ENCODE data around the gene MADCAM1. TPM values are rescaled to one million over a fixed set of nuclear protein-coding genes. Genes with fewer than 3 reads are reported as not detected.

The MADCAM1 gene
- total RNA-seq, 1 experiment from 2014 or later = 0.97 TPM

GRCh38 chr19:455851-456546 is 40.3 kb upstream of the MADCAM1 start:
- Histone ChIP-seq H3K9me2 (replicated peaks; ENCODE audit: insufficient read depth, low read length) (no peaks in the 10 kb centered on the region), H2AFZ (ENCODE audit: low read length) (no peak overlapping the region), H4K20me1 (ENCODE audit: insufficient read depth, low read depth, low read length) (no peaks in the 10 kb centered on the region), H3K4me1 (ENCODE audit: low read length) (no peaks in the 10 kb centered on the region), H3K27me3 (ENCODE audit: low read length) (no peaks in the 10 kb centered on the region), H3K4me3 (ENCODE audit: low read length) (no peak overlapping the region), H3K4me2 (ENCODE audit: low read depth, low read length, poor library complexity, severe bottlenecking) (no peak overlapping the region), H3K27ac (ENCODE audit: low read length) (no peak overlapping the region), H3K36me3 (ENCODE audit: insufficient read depth, low read length) (no peaks in the 10 kb centered on the region), H3K9ac (ENCODE audit: low read length) (no peak overlapping the region), H3K79me2 (ENCODE audit: low read length) (no peaks in the 10 kb centered on the region), H3K9me3 (ENCODE audit: low read length) (peaks cover 4% of the 10 kb centered on the region; the same call in 1 of the 2 replicates)
- DNase-seq = no peak

DNA sequence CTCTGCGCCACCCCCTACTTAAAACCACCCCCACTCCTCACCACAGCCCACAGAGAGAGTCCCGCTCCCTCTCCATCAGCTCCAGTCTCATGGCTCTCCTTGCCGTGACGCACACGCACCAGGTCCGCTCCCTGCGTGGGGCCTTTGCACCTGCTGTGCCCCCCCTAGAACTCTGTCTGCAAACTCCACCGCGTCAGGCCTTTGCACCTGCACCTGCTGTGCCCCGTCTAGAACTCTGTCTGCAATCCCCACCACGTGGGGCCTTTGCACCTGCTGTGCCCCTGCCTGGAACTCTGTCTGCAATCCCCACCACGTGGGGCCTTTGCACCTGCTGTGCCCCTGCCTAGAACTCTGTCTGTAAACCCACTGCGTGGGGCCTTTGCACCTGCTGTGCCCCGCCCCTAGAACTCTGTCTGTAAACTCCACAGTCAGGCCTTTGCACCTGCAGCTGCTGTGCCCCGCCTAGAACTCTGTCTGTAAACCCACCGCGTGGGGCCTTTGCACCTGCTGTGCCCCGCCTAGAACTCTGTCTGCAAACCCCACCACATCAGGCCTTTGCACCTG is 39.7 kb upstream of the MADCAM1 start:
- no peak overlapping the region for H3K27ac ChIP-seq (ENCODE audit: low read length)
- H3K4me1 ChIP-seq (ENCODE audit: low read length) = no peaks in the 10 kb centered on the region
- H3K79me2 ChIP-seq (ENCODE audit: low read length) = no peaks in the 10 kb centered on the region
- no peak overlapping the region for H3K4me3 ChIP-seq (ENCODE audit: low read length)
- no peaks in the 10 kb centered on the region for H4K20me1 ChIP-seq (ENCODE audit: insufficient read depth, low read depth, low read length)
- no peaks in the 10 kb centered on the region; the same call in 1 of the 2 replicates for H3K9me3 ChIP-seq (ENCODE audit: low read length)
- no peak overlapping the region for H3K4me2 ChIP-seq (ENCODE audit: low read depth, low read length, poor library complexity, severe bottlenecking)
- no peak overlapping the region for H3K9ac ChIP-seq (ENCODE audit: low read length)
- no peak overlapping the region for H2AFZ ChIP-seq (ENCODE audit: low read length)
- no peaks in the 10 kb centered on the region for H3K36me3 ChIP-seq (ENCODE audit: insufficient read depth, low read length)
- H3K27me3 ChIP-seq (ENCODE audit: low read length) = no peaks in the 10 kb centered on the region
- no peak for DNase-seq
- no peaks in the 10 kb centered on the region for H3K9me2 ChIP-seq (replicated peaks; ENCODE audit: insufficient read depth, low read length)

GRCh38 chr19:457636-458035 is 38.6 kb upstream of the MADCAM1 start:
- Histone ChIP-seq H3K4me3 (ENCODE audit: low read length) (no peak overlapping the region), H3K4me1 (ENCODE audit: low read length) (no peaks in the 10 kb centered on the region), H3K9me2 (replicated peaks; ENCODE audit: insufficient read depth, low read length) (no peaks in the 10 kb centered on the region), H3K36me3 (ENCODE audit: insufficient read depth, low read length) (no peaks in the 10 kb centered on the region), H3K9ac (ENCODE audit: low read length) (no peak overlapping the region), H3K79me2 (ENCODE audit: low read length) (no peaks in the 10 kb centered on the region), H2AFZ (ENCODE audit: low read length) (no peak overlapping the region), H4K20me1 (ENCODE audit: insufficient read depth, low read depth, low read length) (no peaks in the 10 kb centered on the region), H3K4me2 (ENCODE audit: low read depth, low read length, poor library complexity, severe bottlenecking) (no peak overlapping the region), H3K9me3 (ENCODE audit: low read length) (no peaks in the 10 kb centered on the region; the same call in 1 of the 2 replicates), H3K27me3 (ENCODE audit: low read length) (no peaks in the 10 kb centered on the region), H3K27ac (ENCODE audit: low read length) (no peak overlapping the region)
- DNase-seq = no peak

DNA sequence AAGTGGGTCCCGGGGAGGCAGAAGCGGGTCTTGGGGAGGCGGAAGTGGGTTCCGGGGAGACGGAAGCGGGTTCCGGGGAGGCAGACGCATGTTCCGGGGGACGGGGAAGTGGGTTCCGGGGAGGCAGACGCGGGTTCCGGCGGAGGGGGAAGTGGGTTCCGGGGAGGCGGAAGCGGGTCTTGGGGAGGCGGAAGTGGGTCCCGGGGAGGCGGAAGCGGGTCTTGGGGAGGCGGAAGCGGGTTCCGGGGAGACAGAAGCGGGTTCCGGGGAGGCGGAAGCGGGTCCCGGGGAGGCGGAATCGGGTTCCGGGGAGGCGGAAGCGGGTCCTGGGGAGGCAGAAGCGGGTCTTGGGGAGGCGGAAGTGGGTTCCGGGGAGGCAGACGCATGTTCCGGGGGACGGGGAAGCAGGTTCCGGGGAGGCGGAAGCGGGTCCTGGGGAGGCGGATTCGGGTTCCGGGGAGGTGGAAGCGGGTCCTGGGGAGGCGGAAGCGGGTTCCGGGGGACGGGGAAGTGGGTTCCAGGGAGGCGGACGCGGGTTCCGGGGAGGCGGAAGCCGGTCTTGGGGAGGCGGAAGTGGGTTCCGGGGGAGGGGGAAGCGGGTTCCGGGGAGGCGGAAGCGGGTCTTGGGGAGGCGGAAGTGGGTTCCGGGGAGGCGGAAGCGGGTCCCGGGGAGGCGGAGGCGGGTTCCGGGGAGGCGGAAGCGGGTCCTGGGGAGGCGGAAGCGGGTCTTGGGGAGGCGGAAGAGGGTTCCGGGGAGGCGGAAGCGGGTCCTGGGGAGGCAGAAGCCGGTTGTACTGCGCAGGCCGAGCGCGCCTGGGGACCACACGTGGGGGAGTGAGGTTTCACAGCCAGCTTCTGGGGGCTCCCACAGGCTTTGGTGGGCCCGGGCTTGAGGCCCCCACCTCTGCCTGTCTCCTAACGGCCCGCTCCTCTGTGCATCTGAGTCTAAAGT is 37.9 kb upstream of the MADCAM1 start:
- Histone ChIP-seq H3K9me2 (replicated peaks; ENCODE audit: insufficient read depth, low read length) (no peaks in the 10 kb centered on the region), H2AFZ (ENCODE audit: low read length) (no peak overlapping the region), H3K27ac (ENCODE audit: low read length) (no peak overlapping the region), H3K4me3 (ENCODE audit: low read length) (no peak overlapping the region), H3K4me1 (ENCODE audit: low read length) (no peaks in the 10 kb centered on the region), H3K79me2 (ENCODE audit: low read length) (no peaks in the 10 kb centered on the region), H3K9me3 (ENCODE audit: low read length) (no peaks in the 10 kb centered on the region; the same call in 1 of the 2 replicates), H3K9ac (ENCODE audit: low read length) (no peak overlapping the region), H3K36me3 (ENCODE audit: insufficient read depth, low read length) (no peaks in the 10 kb centered on the region), H4K20me1 (ENCODE audit: insufficient read depth, low read depth, low read length) (no peaks in the 10 kb centered on the region), H3K27me3 (ENCODE audit: low read length) (no peaks in the 10 kb centered on the region), H3K4me2 (ENCODE audit: low read depth, low read length, poor library complexity, severe bottlenecking) (no peak overlapping the region)
- no peak for DNase-seq

- Histone ChIP-seq H3K9me2 (replicated peaks; ENCODE audit: insufficient read depth, low read length) (no peaks in the 10 kb centered on the region), H3K36me3 (ENCODE audit: insufficient read depth, low read length) (no peaks in the 10 kb centered on the region), H3K4me1 (ENCODE audit: low read length) (no peaks in the 10 kb centered on the region), H3K27me3 (ENCODE audit: low read length) (no peaks in the 10 kb centered on the region), H3K4me3 (ENCODE audit: low read length) (no peak overlapping the region), H2AFZ (ENCODE audit: low read length) (no peak overlapping the region), H3K4me2 (ENCODE audit: low read depth, low read length, poor library complexity, severe bottlenecking) (no peak overlapping the region), H3K9me3 (ENCODE audit: low read length) (no peaks in the 10 kb centered on the region), H3K9ac (ENCODE audit: low read length) (no peak overlapping the region), H3K27ac (ENCODE audit: low read length) (no peak overlapping the region), H4K20me1 (ENCODE audit: insufficient read depth, low read depth, low read length) (no peaks in the 10 kb centered on the region), H3K79me2 (ENCODE audit: low read length) (no peaks in the 10 kb centered on the region)
- DNase-seq = no peak
Observed at GRCh38 chr19:459724-460511, 36.4 kb upstream of the MADCAM1 start.

GRCh38 chr19:460877-461720 is 35.2 kb upstream of the MADCAM1 start, which contains the start of gene SHC2:
SHC2 (minus strand) TSS chr19:461033; CDS start chr19:460996, 37 bp downstream.
- H3K27me3 ChIP-seq (ENCODE audit: low read length) = no peaks in the 10 kb centered on the region
- H3K4me2 ChIP-seq (ENCODE audit: low read depth, low read length, poor library complexity, severe bottlenecking) = no peak within 1 kb of the TSS
- H3K4me3 ChIP-seq (ENCODE audit: low read length) = no peak within 1 kb of the TSS
- DNase-seq = no peak
- H4K20me1 ChIP-seq (ENCODE audit: insufficient read depth, low read depth, low read length) = no peaks in the 10 kb centered on the region
- no peak within 1 kb of the TSS for H3K9ac ChIP-seq (ENCODE audit: low read length)
- H3K9me3 ChIP-seq (ENCODE audit: low read length) = no peaks in the 10 kb centered on the region
- H3K9me2 ChIP-seq (replicated peaks; ENCODE audit: insufficient read depth, low read length) = no peaks in the 10 kb centered on the region
- no peak within 1 kb of the TSS for H2AFZ ChIP-seq (ENCODE audit: low read length)
- H3K4me1 ChIP-seq (ENCODE audit: low read length) = no peaks in the 10 kb centered on the region
- H3K27ac ChIP-seq (ENCODE audit: low read length) = no peak within 1 kb of the TSS
- no peaks in the 10 kb centered on the region for H3K36me3 ChIP-seq (ENCODE audit: insufficient read depth, low read length)
- H3K79me2 ChIP-seq (ENCODE audit: low read length) = no peaks in the 10 kb centered on the region

DNA sequence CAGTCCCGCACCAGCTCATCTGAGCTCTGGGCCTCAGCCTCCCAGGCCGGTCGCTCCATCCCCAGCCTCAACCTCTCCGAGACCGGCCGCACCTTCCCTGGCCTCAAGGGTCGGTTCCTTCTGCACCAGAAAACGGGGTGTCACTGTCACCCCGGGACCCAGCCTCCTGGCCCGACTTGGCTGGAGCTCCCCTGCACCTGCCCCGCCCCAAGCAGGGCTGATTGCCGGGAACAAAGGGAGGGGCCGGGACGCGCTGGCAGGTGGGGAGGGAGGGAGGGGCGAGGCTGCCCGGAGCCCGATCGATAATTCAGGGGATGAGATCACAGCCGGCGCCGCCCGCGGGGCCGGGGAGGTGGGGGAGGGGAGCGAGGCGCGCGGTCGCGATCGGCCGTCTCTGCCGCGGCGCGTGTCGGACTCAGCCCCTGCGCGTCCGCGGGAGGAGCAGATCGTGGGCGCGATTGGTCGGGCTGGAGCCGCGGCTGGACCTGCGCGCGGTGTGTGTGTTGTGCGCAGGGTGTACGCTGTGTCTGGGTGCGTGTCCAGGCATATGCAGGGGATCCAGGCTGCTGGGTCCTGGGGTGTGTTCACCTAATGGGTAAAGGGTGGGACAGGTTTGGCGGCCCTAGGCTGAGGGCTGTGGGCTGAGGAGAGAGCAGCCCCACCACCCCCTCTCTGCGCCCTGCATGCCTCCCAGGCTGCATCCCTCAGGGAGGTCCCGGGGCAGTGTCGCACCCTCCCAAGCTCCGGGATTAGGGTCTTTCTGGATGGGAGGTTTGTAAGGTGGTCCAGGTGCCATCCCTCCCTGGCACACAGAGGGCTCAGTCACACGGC is 34.4 kb upstream of the MADCAM1 start:
- H3K79me2 ChIP-seq (ENCODE audit: low read length) = no peaks in the 10 kb centered on the region
- H3K36me3 ChIP-seq (ENCODE audit: insufficient read depth, low read length) = no peaks in the 10 kb centered on the region
- H3K27me3 ChIP-seq (ENCODE audit: low read length) = no peaks in the 10 kb centered on the region
- no peaks in the 10 kb centered on the region for H3K9me3 ChIP-seq (ENCODE audit: low read length)
- no peak overlapping the region for H3K4me3 ChIP-seq (ENCODE audit: low read length)
- no peak overlapping the region for H3K4me2 ChIP-seq (ENCODE audit: low read depth, low read length, poor library complexity, severe bottlenecking)
- no peak overlapping the region for H3K9ac ChIP-seq (ENCODE audit: low read length)
- H3K27ac ChIP-seq (ENCODE audit: low read length) = no peak overlapping the region
- DNase-seq = no peak
- no peaks in the 10 kb centered on the region for H4K20me1 ChIP-seq (ENCODE audit: insufficient read depth, low read depth, low read length)
- H2AFZ ChIP-seq (ENCODE audit: low read length) = no peak overlapping the region
- no peaks in the 10 kb centered on the region for H3K9me2 ChIP-seq (replicated peaks; ENCODE audit: insufficient read depth, low read length)
- no peaks in the 10 kb centered on the region for H3K4me1 ChIP-seq (ENCODE audit: low read length)
